ENCODE measurements around the gene INSIG2. TPM values are rescaled to one million over a fixed set of nuclear protein-coding genes. Genes with fewer than 3 reads are reported as not detected.

Gene INSIG2
- total and polyA plus RNA-seq, 12 donors, result 5.6 to 19.3 (median 13.5) TPM

- ATAC-seq (no peak), DNase-seq (no peak)
- H3K9me3 ChIP-seq, result no peaks in the 10 kb centered on the region
- H3K27ac ChIP-seq, result no peak overlapping the region
- peaks cover 0 to 15% (median 0%) of the 10 kb centered on the region in 9 donors for H3K4me1 ChIP-seq
- no peak overlapping the region for H3K4me3 ChIP-seq
- intact Hi-C loops (cut with DNase I), result no loop called here
- H3K36me3 ChIP-seq, result peaks cover 0 to 8% (median 0%) of the 10 kb centered on the region in 9 donors
- 93 to 95% methylated on average over 4 of the region's 4 CpGs for WGBS, 2 donors
- no peak for TF ChIP-seq CTCF (IDR thresholded peaks at IDR 0.05)
- H3K27me3 ChIP-seq, result no peaks in the 10 kb centered on the region
These were observed 27.5 kb downstream of the INSIG2 start for GRCh38 chr2:118115761-118116160.

GRCh38 chr2:118118479-118118878, 30.2 kb downstream of the INSIG2 start:
- no peak overlapping the region for H3K27ac ChIP-seq
- DNase-seq, result no peak
- no peak overlapping the region for H3K4me3 ChIP-seq
- intact Hi-C loops (cut with DNase I), result no loop called here
- no peak for TF ChIP-seq CTCF (IDR thresholded peaks at IDR 0.05)
- H3K27me3 ChIP-seq, result no peaks in the 10 kb centered on the region
- no peak for ATAC-seq
- WGBS, 2 donors, result 63 to 74% methylated on average over 5 of the region's 5 CpGs
- H3K4me1 ChIP-seq, result peaks cover 0 to 24% (median 3%) of the 10 kb centered on the region in 9 donors
- no peaks in the 10 kb centered on the region for H3K36me3 ChIP-seq
- H3K9me3 ChIP-seq, result no peaks in the 10 kb centered on the region

GRCh38 chr2:118119158-118119727, 31.0 kb downstream of the INSIG2 start:
- H3K27ac ChIP-seq, result no peak overlapping the region
- intact Hi-C loops (cut with DNase I), result no loop called here
- WGBS, 2 donors, result 53 to 59% methylated on average over 4 of the region's 4 CpGs
- no peaks in the 10 kb centered on the region for H3K9me3 ChIP-seq
- ATAC-seq (no peak), DNase-seq (no peak)
- no peak for TF ChIP-seq CTCF (IDR thresholded peaks at IDR 0.05)
- no peak overlapping the region for H3K4me3 ChIP-seq
- no peaks in the 10 kb centered on the region for H3K27me3 ChIP-seq
- H3K4me1 ChIP-seq, result peaks cover 0 to 27% (median 7%) of the 10 kb centered on the region in 9 donors
- H3K36me3 ChIP-seq, result no peaks in the 10 kb centered on the region

- no peak overlapping the region for H3K27ac ChIP-seq
- H3K27me3 ChIP-seq, result no peaks in the 10 kb centered on the region
- intact Hi-C loops (cut with DNase I), result no loop called here
- ATAC-seq, result no peak
- H3K36me3 ChIP-seq, result no peaks in the 10 kb centered on the region
- no peak overlapping the region for H3K4me3 ChIP-seq
- 94 to 96% methylated on average over 8 of the region's 8 CpGs for WGBS, 2 donors
- DNase-seq, result no peak
- H3K9me3 ChIP-seq, result no peaks in the 10 kb centered on the region
- peaks cover 0 to 32% (median 8%) of the 10 kb centered on the region in 9 donors for H3K4me1 ChIP-seq
- no peak for TF ChIP-seq CTCF (IDR thresholded peaks at IDR 0.05)
These were observed 31.6 kb downstream of the INSIG2 start for GRCh38 chr2:118119761-118120400.
